ENCODE results near the gene MEGF11. TPM values are rescaled to one million over a fixed set of nuclear protein-coding genes. Genes with fewer than 3 reads are reported as not detected.

Gene MEGF11
- total RNA-seq, 1 experiment from 2014 or later = 2.3 TPM

GRCh38 chr15:66235866-66236265 lies 17.7 kb downstream of the MEGF11 start:
- Histone ChIP-seq H3K4me2 (ENCODE audit: low read length) (no peak overlapping the region), H2AFZ (ENCODE audit: low read depth, low read length, poor library complexity, severe bottlenecking) (no peak overlapping the region), H3K79me2 (ENCODE audit: insufficient read depth, low read length) (no peaks in the 10 kb centered on the region), H3K4me1 (ENCODE audit: control insufficient read depth in 1 of 2, insufficient read depth in 2 of 2, low read length in 2 of 2) (peaks cover 0 to 13% of the 10 kb centered on the region in 2 experiments; a peak in 2 of 4 replicates), H4K20me1 (ENCODE audit: insufficient read depth) (no peaks in the 10 kb centered on the region), H3K9me3 (ENCODE audit: control insufficient read depth in 1 of 2, insufficient read depth in 1 of 2, low read depth in 1 of 2, low read length in 2 of 2) (no peaks in the 10 kb centered on the region), H3K27ac (ENCODE audit: low read depth, low read length) (no peak overlapping the region), H3K27me3 (ENCODE audit: insufficient read depth, low read length) (no peaks in the 10 kb centered on the region), H3K9ac (ENCODE audit: low read length) (no peak overlapping the region), H3K4me3 (replicated peaks in 1 of 2; ENCODE audit: low read depth in 1 of 2, low read length in 2 of 2) (no peak overlapping the region), H3K36me3 (ENCODE audit: control insufficient read depth in 1 of 2, insufficient read depth in 2 of 2, low read length in 2 of 2) (no peaks in the 10 kb centered on the region), H3K9me2 (ENCODE audit: insufficient read depth) (no peaks in the 10 kb centered on the region)
- RAD21 ChIA-PET (ENCODE audit: low non-redundant PET in 1 of 2, low total read pairs in 2 of 2, uncharacterized antibody in 2 of 2, unreplicated experiment in 2 of 2) = no interaction called here
- BruUV-seq (replicated peaks) = no TSS peak
- ATAC-seq (no peak), DNase-seq (ENCODE audit: low read depth, low spot score) (no peak)
- intact Hi-C loops (cut with micrococcal nuclease) = no loop called here
- TF ChIP-seq SRF (IDR thresholded peaks at IDR 0.05; ENCODE audit: low read depth) (no peak), SP1 (IDR thresholded peaks at IDR 0.05; ENCODE audit: low read depth) (no peak), ELF1 (IDR thresholded peaks at IDR 0.05; ENCODE audit: borderline replicate concordance, low read depth) (no peak), FOSL1 (IDR thresholded peaks at IDR 0.05; ENCODE audit: low read depth) (no peak), ATF3 (IDR thresholded peaks at IDR 0.05) (no peak), JUND (IDR thresholded peaks at IDR 0.05) (no peak), ZFX (IDR thresholded peaks at IDR 0.05) (no peak), SIN3A (IDR thresholded peaks at IDR 0.05; ENCODE audit: low read depth) (no peak), CTCF (IDR thresholded peaks at IDR 0.05 in 2 of 3, conservative IDR thresholded peaks at IDR 0.05 in 1 of 3; ENCODE audit: borderline replicate concordance in 1 of 3, insufficient read depth in 1 of 3, low read depth in 2 of 3, low read length in 2 of 3) (no peak), MAX (IDR thresholded peaks at IDR 0.05) (no peak), EZH2phosphoT487 (IDR thresholded peaks at IDR 0.05; ENCODE audit: borderline replicate concordance) (no peak), POLR2A (IDR thresholded peaks at IDR 0.05; ENCODE audit: borderline replicate concordance, extremely low read depth, insufficient read depth, insufficient read length) (no peak), ZBTB33 (IDR thresholded peaks at IDR 0.05; ENCODE audit: extremely low read depth, insufficient replicate concordance, low read length) (no peak)
- POLR2A ChIA-PET = no interaction called here
- CTCF ChIA-PET = no interaction called here
